Activated CD4-positive, alpha-beta T cell treated with anti-CD3 and anti-CD28 coated beads, Interleukin-2, amount 50 U/mL, for 1 hour (primary cell): Measurements from ENCODE around the gene ALOXE3.

Experiments used
- DNase-seq: peaks from one replicate; pipeline ENCODE4 v3.0.0-alpha.2; 2020

ALOXE3 gene

GRCh38 chr17:8117980-8118768, at the start of gene ALOXE3:
Gene ALOXE3, minus strand, starts transcription at chr17:8118514. Its CDS starts 524 bp downstream, at chr17:8117990.
- peak; percentile 14 for DNase-seq

GRCh38 chr17:8167526-8167925, 49.2 kb upstream of the ALOXE3 start:
- DNase-seq = no peak

- no peak for DNase-seq
These were observed 48.4 kb upstream of the ALOXE3 start for GRCh38 chr17:8166731-8167130.

DNA sequence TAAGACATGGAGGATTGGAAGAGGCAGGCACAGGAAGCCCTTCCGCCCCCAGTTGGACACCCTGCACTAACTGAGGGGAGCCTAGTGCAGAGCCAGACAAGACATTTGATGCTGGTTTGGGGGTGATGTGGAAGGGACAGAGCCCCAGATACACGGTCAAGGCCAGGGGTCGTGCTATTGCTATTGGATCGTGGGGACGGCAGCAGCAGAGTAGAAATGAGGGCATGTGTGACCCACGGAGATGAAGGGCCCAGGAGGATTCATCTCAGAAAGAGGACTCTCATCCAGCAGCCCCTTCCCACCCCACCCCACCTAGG, 46.5 kb upstream of the ALOXE3 start:
- no peak for DNase-seq

GRCh38 chr17:8163978-8164814, 45.9 kb upstream of the ALOXE3 start:
- DNase-seq = peak; percentile 58

DNA sequence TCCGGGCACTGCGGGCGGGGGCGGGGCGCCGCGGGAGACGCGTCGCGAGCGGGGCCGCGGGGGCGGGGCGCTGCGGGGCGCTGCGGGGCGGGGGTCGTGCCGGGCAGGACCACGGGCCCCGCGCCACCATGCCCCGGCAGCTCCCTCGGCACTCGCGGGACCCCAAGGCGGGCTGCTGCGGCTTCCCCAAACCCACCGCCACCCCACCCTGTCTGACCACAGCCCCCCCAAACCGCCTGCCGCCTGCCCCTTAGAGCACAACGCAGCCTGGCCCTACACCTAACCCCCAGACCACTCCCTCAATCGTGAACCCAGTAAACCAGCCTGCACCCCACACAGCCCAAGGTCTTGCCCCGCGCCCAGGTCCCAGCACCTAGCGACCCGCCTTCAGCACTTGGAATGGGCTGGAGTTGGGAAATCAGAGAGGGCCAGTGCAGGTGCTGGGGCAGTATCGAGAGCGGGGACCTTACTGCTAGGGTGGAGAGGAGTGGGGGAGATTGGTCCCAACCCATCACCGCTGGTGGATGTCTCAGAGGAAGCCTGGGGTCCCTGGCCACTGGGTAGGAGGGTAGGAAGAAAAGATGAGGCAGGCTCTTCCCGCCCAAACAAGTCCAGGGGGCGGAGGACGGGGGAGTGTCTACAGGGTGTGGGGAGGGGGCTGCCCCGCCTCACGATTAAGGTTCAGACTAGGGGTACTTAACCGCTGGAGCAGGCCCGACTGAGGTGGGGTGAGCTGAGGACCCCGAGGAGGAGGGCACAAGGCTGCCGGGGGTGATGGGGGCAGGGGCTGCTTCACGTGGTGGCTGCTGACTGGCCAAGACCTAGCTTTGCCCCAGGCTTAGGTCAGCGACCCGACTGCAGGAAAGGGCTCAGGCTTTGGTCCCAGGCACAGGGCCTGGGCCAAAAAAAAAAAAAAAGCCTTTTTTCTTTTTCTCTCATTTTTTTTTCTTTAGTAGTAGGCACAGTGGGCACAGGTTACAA, 45.0 kb upstream of the ALOXE3 start:
- DNase-seq = no peak

GRCh38 chr17:8162233-8162996, 44.1 kb upstream of the ALOXE3 start, which contains the start of gene VAMP2:
Gene VAMP2, minus strand, starts transcription at chr17:8162948. Its CDS starts 69 bp downstream, at chr17:8162879.
- DNase-seq = peak; percentile 81

GRCh38 chr17:8161289-8162232, 43.2 kb upstream of the ALOXE3 start:
- DNase-seq = no peak

DNA sequence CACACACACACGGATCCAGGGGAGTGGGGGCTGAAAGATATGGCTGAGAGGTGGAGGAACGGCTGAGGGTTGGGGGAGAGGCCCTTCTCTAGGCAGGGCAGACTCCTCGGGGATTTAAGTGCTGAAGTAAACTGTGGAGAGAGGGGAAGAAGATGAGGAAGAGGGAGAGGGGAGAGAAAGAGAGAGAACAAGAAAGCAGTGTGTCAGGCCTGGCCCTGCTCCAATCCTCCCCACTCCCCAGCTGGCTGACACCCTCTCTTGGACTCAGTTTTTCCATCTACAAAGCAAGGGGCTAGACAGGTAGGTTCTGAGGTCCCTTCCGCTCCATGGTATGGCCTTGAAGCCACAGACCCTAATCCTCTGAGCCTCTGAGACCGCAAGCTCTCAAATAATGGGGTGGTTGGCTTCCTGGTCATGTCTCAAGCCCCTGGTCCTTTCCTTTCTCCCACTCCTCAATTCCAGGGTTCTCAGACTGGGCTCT, 42.5 kb upstream of the ALOXE3 start:
- DNase-seq = no peak

GRCh38 chr17:8160224-8160577, 41.9 kb upstream of the ALOXE3 start:
- DNase-seq = no peak

GRCh38 chr17:8159459-8160223, 41.3 kb upstream of the ALOXE3 start:
- DNase-seq = no peak

- DNase-seq = no peak
These were observed 40.7 kb upstream of the ALOXE3 start for GRCh38 chr17:8159032-8159400.

GRCh38 chr17:8158267-8159031, 40.1 kb upstream of the ALOXE3 start:
- peak; percentile 84 for DNase-seq

DNA sequence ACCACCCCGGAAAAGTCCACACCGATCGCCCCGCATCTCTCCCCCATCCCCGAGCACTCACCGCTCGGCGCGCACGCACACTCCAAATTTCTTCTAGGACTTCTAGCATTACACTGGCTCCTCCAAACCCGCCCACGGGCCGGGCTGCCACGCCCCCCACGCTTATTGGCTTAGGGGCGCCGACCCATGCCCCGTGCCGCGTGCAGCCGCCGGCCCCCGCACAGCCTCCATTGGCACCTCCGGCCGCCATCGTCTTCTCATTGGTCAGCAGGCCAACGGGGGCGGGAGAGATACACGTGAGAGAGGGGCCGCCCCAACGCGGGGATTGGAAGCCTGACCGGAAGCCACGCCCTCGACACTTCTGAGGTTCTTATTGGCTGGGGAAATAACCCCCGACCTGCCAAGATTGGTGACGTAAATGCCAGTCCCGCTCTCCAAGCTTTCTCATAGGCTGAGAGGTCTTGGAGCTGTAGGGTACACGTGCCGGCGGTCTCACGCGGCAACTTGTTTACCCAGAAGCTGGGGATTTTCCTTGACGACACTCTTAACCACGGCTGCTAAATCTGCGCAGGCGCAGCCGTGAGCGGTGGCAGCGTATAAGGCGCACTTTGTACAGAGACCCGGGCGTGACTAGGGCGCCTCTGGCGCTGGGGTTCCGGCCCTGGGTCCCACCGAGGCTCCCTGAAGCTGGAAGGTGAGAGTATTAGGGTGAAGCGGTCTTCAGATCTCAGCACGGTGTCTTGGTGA, 38.1 kb upstream of the ALOXE3 start:
- peak; percentile 100 for DNase-seq

GRCh38 chr17:8155996-8156245, 37.6 kb upstream of the ALOXE3 start:
- DNase-seq = no peak

DNA sequence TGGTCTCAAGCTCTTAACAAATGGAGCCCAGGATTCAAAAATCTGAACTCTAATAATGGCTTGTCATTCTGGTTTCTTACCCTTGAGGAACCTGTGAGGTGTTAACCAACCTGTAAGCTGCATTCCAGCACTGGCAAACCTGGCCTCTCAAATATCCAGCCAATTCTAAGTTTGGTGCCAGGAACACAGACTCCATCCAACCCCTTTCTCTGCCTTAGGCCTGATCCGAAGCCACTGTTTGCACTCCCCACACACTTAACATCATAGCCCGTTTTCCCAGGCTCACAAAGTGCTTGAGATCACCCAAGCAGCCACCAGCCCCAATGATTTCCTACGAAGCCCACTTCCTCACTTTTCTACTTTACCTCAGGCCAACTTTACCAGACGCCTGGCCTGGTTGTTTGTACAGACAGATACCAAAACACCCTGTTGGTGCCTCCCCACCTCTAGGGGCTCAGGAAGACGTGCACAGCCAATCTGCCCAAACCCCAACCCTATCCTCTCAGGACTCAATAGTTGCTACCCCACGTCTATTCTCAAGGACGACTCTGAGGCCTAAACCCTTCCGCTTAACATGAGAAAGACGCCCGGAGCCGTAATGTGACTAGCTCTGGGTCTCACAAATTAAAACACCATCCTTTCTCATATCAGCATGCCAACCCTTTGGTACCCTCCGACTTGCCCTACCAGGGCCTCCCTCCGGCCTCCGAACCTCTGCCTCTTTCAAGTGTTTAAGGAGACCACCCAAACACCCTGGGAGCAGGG, 37.1 kb upstream of the ALOXE3 start:
- no peak for DNase-seq

DNA sequence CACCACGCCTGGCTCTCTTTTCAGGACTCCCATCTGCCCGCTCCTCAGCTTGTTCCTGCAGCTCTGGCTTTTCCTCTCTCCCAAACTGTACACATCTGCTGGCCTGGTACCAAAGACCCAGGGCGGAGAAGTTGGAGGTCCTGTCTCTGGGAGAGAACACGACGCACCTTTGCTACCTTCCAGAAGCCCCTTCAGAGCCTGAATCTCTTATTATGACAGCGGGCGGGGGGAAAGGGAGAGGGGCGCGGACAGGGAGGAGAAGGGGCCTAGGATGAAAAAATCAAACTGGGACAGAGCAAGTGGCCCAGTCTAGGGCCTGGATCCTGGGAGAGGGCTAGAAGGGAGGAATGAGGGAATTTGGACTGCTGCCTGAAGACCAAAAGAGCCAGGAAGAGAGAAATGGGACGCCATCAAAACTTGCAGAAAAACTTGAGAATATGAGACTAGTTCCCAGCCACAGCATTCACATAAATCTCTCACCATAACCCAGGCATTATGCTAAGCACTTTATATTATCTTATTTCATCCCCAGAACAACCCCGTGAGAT, 36.4 kb upstream of the ALOXE3 start:
- DNase-seq = no peak
